Vagina (tissue), 2 donors: Measurements from ENCODE around the gene A4GALT. TPM values are rescaled to one million over a fixed set of nuclear protein-coding genes. Genes with fewer than 3 reads are reported as not detected.

Experiments
- DNase-seq, 2 donors: peaks; one replicate each; pipeline ENCODE4 v3.0.0-alpha.2; 2017; ENCODE audit errors: extremely low spot score in 2 of 2
- H3K27ac ChIP-seq: fragments of 200-600 bp; sonication (generic); one replicate; pipeline ENCODE4 v1.5.1; 2019
- H3K27me3 ChIP-seq: fragments of 200-600 bp; sonication (generic); one replicate; pipeline ENCODE4 v1.5.1; 2019
- H3K36me3 ChIP-seq, 2 donors: fragments of 200-600 bp; sonication (generic); one replicate each; pipeline ENCODE4 v1.5.1; 2017 to 2019
- H3K4me1 ChIP-seq: fragments of 200-600 bp; sonication (generic); one replicate; pipeline ENCODE4 v1.5.1; 2019
- H3K4me3 ChIP-seq, 2 donors: fragments of 200-600 bp; sonication (generic); 1 replicate in 1 of 2; 2 replicates in 1 of 2; pipeline ENCODE4 v1.5.1; 2016 to 2019
- H3K9me3 ChIP-seq: fragments of 200-600 bp; sonication (generic); one replicate; pipeline ENCODE4 v1.5.1; 2019
- CTCF ChIP-seq, 3 experiments: fragments of 450-650 bp in 2 of 3; fragments of 200-600 bp in 1 of 3; sonication (generic) in 1 of 3; IDR thresholded peaks; one replicate each; pipeline ENCODE4 v1.5.1; 2017 to 2019; ENCODE audit warnings: antibody characterized with exemption in 3 of 3, mild to moderate bottlenecking in 2 of 3, moderate library complexity in 2 of 3
- POLR2A ChIP-seq, 2 donors: fragments of 450-650 bp; IDR thresholded peaks; one replicate each; pipeline ENCODE4 v1.6.1; 2017; ENCODE audit warnings: antibody characterized with exemption in 2 of 2, mild to moderate bottlenecking in 2 of 2, moderate library complexity in 2 of 2
- POLR2AphosphoS5 ChIP-seq, 2 donors: sonication (generic); formaldehyde crosslinking; IDR thresholded peaks; one replicate each; pipeline ENCODE4 v1.9.0; 2017; ENCODE audit warnings: antibody characterized with exemption in 2 of 2, mild to moderate bottlenecking in 2 of 2, low read depth in 1 of 2; ENCODE audit not compliant: insufficient read depth in 1 of 2
- intact Hi-C: fragments of 100-400 bp; cut with DNase I; formaldehyde crosslinking; loops from one replicate; pipeline ENCODE4 v1.15.1; 2023
- total RNA-seq: library from RNA; depleted of rRNA; stranded (reverse); fragments of >200 nt; gene quantifications from one replicate; pipeline ENCODE4 v1.2.3, GENCODE V29; 2016

The A4GALT gene
- total RNA-seq, 1 donor from 2014 or later = 35.6 TPM

- no peak for DNase-seq
- Histone ChIP-seq H3K9me3 (no peaks in the 10 kb centered on the region), H3K27me3 (no peaks in the 10 kb centered on the region), H3K4me1 (peaks cover 17% of the 10 kb centered on the region), H3K36me3 (no peaks in the 10 kb centered on the region), H3K4me3 (peak overlapping the region; percentile 53 to 66), H3K27ac (peak overlapping the region; percentile 83)
- intact Hi-C loops = loop anchor here (10.0 kb wide), 1 partner anchor 63 kb away; the partner anchor contains the start of gene A4GALT
- TF ChIP-seq POLR2A (IDR thresholded peaks at IDR 0.05) = no peak
- peak in 1 of 2 donors; percentile 51 for TF ChIP-seq POLR2AphosphoS5 (IDR thresholded peaks at IDR 0.05; ENCODE audit: insufficient read depth in 1 of 2, low read depth in 1 of 2)
- TF ChIP-seq CTCF (IDR thresholded peaks at IDR 0.05) = peak; percentile 55 to 83 (median 80)
Measured at GRCh38 chr22:42661985-42662831, 58.5 kb downstream of the A4GALT start.

GRCh38 chr22:42656578-42656977 lies 64.1 kb downstream of the A4GALT start:
- TF ChIP-seq POLR2AphosphoS5 (IDR thresholded peaks at IDR 0.05; ENCODE audit: insufficient read depth in 1 of 2, low read depth in 1 of 2) = no peak
- no peak for TF ChIP-seq CTCF (IDR thresholded peaks at IDR 0.05)
- no peak for TF ChIP-seq POLR2A (IDR thresholded peaks at IDR 0.05)
- H3K27ac ChIP-seq = no peak overlapping the region
- intact Hi-C loops = no loop called here
- no peak overlapping the region for H3K4me3 ChIP-seq
- no peaks in the 10 kb centered on the region for H3K36me3 ChIP-seq
- DNase-seq = no peak
- peaks cover 3% of the 10 kb centered on the region for H3K4me1 ChIP-seq
- no peaks in the 10 kb centered on the region for H3K27me3 ChIP-seq
- no peaks in the 10 kb centered on the region for H3K9me3 ChIP-seq

GRCh38 chr22:42655693-42656092 lies 65.0 kb downstream of the A4GALT start:
- Histone ChIP-seq H3K36me3 (no peaks in the 10 kb centered on the region), H3K4me1 (no peaks in the 10 kb centered on the region), H3K27ac (no peak overlapping the region), H3K27me3 (no peaks in the 10 kb centered on the region), H3K9me3 (no peaks in the 10 kb centered on the region), H3K4me3 (no peak overlapping the region)
- no peak for TF ChIP-seq POLR2AphosphoS5 (IDR thresholded peaks at IDR 0.05; ENCODE audit: insufficient read depth in 1 of 2, low read depth in 1 of 2)
- TF ChIP-seq CTCF (IDR thresholded peaks at IDR 0.05) = no peak
- no peak for TF ChIP-seq POLR2A (IDR thresholded peaks at IDR 0.05)
- DNase-seq = no peak
- intact Hi-C loops = no loop called here

GRCh38 chr22:42654436-42655073 lies 66.1 kb downstream of the A4GALT start:
- Histone ChIP-seq H3K27ac (no peak overlapping the region), H3K4me1 (peaks cover 4% of the 10 kb centered on the region), H3K36me3 (no peaks in the 10 kb centered on the region), H3K9me3 (no peaks in the 10 kb centered on the region), H3K4me3 (no peak overlapping the region), H3K27me3 (no peaks in the 10 kb centered on the region)
- no peak for DNase-seq
- TF ChIP-seq POLR2A (IDR thresholded peaks at IDR 0.05) = no peak
- no peak for TF ChIP-seq CTCF (IDR thresholded peaks at IDR 0.05)
- no peak for TF ChIP-seq POLR2AphosphoS5 (IDR thresholded peaks at IDR 0.05; ENCODE audit: insufficient read depth in 1 of 2, low read depth in 1 of 2)
- intact Hi-C loops = no loop called here

- Histone ChIP-seq H3K4me3 (no peak overlapping the region), H3K9me3 (no peaks in the 10 kb centered on the region), H3K27ac (no peak overlapping the region), H3K4me1 (peaks cover 6% of the 10 kb centered on the region), H3K27me3 (no peaks in the 10 kb centered on the region), H3K36me3 (no peaks in the 10 kb centered on the region)
- intact Hi-C loops = no loop called here
- DNase-seq = no peak
- TF ChIP-seq POLR2A (IDR thresholded peaks at IDR 0.05) (no peak), CTCF (IDR thresholded peaks at IDR 0.05) (no peak), POLR2AphosphoS5 (IDR thresholded peaks at IDR 0.05; ENCODE audit: insufficient read depth in 1 of 2, low read depth in 1 of 2) (no peak)
Measured at GRCh38 chr22:42653999-42654398, 66.7 kb downstream of the A4GALT start.
